Breast epithelium (tissue), 3 donors: ENCODE data around the gene URI1.

ENCODE experiments used
- POLR2A ChIP-seq: fragments of 450-650 bp; IDR thresholded peaks from one replicate; pipeline ENCODE4 v1.6.1; 2016; ENCODE audit warnings: antibody characterized with exemption, mild to moderate bottlenecking, moderate library complexity
- POLR2AphosphoS5 ChIP-seq, 3 donors: sonication (generic); formaldehyde crosslinking; IDR thresholded peaks; one replicate each; pipeline ENCODE4 v1.6.1; 2017; ENCODE audit warnings: antibody characterized with exemption in 3 of 3
- TF ChIP-seq, protein P1 (sequence below), 3 donors: fragments of 450-650 bp; IDR thresholded peaks; one replicate each; pipeline ENCODE4 v1.5.1; 2016 to 2017; ENCODE audit warnings: antibody characterized with exemption in 3 of 3, mild to moderate bottlenecking in 3 of 3, moderate library complexity in 3 of 3

DNA sequence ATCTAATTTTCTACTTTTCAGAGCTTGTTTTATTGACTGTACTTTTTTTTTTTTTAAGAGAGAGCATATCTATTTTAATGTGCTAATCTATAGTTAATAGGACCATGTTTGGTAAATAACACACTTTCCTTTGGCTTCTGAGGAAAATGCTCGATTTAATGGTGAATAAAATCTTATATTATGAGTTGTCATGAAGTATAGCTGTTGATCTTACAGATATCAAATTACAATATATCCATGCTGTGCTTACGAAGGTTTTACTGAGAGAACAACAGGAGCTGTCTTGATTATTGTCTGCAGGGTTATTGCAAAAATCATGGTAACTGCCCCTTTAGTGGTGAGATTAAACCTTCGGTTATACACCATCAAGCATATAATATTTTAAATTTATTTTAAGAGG lies 29.6 kb downstream of the URI1 start:
- TF ChIP-seq, protein P1, sequence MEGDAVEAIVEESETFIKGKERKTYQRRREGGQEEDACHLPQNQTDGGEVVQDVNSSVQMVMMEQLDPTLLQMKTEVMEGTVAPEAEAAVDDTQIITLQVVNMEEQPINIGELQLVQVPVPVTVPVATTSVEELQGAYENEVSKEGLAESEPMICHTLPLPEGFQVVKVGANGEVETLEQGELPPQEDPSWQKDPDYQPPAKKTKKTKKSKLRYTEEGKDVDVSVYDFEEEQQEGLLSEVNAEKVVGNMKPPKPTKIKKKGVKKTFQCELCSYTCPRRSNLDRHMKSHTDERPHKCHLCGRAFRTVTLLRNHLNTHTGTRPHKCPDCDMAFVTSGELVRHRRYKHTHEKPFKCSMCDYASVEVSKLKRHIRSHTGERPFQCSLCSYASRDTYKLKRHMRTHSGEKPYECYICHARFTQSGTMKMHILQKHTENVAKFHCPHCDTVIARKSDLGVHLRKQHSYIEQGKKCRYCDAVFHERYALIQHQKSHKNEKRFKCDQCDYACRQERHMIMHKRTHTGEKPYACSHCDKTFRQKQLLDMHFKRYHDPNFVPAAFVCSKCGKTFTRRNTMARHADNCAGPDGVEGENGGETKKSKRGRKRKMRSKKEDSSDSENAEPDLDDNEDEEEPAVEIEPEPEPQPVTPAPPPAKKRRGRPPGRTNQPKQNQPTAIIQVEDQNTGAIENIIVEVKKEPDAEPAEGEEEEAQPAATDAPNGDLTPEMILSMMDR (IDR thresholded peaks at IDR 0.05), result no peak
- TF ChIP-seq POLR2AphosphoS5 (IDR thresholded peaks at IDR 0.05), result no peak
- no peak for TF ChIP-seq POLR2A
